NCI-H2107 (cell line): ENCODE results near the gene DOC2A.
"Not testable (repeated sequence)": the region's sequence is repeated elsewhere in the genome, so short reads cannot be mapped to it uniquely, and the experiment has no call there.

Source experiments
- DNase-seq: peaks from one replicate; lab custom pipeline; 2025; lab: John Stamatoyannopoulos, UW

DOC2A gene

DNA sequence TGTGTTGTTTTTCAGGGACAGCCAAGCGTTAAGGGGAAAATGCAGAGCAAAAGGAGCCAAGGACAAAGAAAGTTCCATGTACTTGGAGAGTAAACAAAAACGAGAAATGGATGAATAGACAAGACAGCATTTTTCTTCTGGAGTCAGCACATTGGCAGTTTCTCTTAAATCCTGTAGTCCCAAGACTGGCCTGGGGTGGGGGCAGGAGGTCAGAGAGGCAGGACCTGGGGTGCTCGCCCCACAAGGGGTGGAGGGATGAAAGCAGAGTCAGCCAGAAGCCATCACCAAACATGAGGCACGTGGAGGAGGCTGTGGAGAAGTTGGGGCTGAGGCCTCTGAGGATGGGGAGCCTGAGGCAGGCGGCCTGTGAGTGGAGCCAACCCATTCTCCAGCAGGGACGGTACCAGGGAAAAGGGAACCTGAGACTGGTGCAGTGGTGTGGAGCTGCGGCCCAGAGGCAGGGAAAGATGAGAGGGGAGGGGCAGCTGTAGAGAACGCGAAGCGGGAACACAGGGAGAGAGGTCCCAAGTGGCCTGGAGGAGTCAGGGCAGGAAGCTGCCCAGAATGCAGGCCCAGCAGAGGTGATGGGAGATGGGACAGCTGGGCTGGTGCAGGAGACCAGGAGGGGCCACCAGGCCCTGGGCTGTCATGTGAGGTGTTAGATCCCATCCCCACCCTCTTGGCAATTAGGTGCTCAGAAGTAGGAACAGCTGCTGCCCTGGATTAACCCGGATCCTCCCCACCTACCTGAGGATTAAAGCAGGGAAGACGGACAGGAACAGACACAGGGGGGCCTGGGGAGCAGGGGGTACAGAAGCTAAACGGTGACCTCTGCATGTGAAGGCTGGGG, 17.0 kb upstream of the DOC2A start:
- DNase-seq: no peak

DNA sequence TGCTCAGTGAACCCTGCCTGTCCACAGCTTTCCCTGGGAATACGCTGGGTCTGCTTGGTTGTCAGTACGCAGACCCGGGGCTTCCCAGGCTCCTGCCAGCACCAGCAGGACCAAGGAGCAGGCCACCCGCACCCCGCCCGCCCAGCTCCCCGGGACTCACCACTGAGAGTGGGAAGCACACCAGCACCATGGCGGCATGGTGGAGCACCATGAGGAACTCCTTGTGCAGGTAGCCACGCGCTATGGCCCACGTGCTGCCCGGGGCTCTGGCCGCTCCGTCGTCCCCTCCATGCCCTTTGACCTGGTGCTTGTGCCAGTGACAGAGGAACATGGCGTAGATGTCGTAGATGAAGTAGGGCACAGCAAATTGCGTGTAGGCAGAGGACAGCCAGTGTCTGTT, 15.6 kb upstream of the DOC2A start:
- no peak for DNase-seq

DNA sequence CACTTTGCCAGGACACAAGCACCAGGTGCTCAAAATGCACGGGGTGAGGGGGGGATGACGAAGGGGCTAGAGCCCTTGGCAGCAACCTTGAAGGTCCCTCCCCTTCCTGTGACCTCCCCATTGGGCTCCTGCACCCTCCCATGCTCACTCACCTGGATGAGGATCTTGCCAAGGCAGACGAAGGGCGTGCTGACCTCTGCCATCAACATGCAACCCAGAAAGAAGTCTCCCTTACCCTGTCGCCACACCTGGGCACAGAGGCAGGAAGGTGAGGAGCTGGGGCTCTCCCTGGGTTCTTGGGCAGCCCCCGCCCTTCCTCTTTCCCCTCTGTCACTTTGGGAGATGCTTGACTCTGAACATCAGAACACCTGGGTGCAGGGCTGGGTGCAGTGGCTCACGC, 14.7 kb upstream of the DOC2A start:
- no peak for DNase-seq

DNA sequence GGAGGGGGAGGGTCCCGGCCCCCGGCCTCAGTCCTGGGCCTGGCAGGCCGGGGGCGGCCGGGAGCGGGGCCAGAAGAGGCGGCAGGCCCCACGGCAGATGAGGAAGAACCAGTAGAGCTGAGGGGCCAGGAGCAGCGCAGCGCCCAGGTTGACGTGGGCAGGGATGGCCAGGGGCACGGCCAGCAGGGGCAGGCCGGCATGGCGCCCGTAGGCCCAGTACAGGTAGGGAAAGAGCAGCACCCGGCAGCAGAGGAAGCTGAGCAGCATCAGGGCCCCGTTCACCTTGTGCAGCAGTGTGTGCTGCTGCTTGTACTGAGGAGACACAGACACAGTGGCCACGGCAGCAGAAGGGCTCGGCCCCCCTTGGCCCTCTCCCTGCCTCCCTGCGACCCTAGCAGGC, 14.3 kb upstream of the DOC2A start:
- DNase-seq: no peak

DNA sequence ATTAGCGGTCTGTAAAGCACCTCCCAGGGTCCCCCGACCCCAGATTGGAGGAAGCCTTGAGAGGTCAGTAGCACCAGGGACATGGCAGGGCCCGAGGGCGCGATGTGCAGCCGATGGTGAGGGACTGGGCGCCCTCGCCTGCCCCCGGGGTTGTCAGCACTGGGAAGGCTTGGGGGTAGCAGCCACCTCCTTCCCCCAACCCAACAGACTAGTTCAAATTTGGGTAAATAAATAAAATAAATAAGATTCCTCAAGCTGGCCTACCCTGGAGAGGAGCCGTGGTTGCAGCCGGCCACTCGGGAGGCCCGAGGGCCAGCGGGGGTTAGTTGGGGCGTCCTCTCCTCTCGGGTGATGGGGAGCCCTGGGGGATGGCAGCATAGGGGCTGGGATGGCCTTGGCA, 13.6 kb upstream of the DOC2A start:
- no peak for DNase-seq

DNA sequence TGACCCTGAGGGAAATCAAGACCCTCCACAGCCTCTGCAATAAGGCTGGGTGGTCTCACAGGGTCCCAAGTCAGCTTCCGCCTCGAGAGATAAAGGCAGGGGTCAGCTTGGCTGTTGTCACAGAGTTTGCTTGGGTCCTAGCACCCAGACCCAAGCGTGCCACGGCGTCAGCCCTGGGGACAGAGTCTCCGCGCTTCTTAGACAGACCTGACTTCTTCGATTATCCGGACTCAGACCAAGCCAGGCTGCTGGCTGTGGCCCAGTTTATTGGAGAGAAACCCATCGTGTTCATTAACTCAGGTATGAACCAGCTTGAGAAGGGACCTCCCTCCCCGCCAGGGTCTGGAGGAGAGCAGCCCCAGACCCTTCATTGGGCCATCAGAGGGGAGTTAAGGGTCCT, 12.8 kb upstream of the DOC2A start:
- DNase-seq: no peak

DNA sequence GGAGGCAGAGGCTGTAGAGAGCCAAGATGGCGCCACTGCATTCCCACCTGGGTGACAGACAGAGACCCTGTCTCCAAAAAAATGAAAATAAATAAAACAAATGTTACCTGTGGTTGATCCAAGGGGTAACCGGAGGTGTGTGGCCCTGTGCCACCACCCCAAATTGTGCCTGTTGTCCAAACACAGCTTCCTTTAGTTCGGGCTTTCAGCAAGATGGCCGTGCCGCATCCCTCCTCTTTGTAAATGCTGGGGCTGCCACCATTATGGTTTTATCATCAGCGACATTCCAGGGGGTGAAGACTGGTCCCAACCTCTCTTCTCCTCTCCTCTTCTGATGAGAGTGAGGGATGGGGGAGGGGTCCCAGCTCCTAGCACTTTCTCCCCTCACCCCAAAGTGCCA, 12.1 kb upstream of the DOC2A start, which contains the start of gene C16orf92:
Gene C16orf92 (plus strand): TSS at position 312 of the 400 bp plus-strand sequence. CDS start 143 bp downstream, outside the sequence.
- DNase-seq: no peak

DNA sequence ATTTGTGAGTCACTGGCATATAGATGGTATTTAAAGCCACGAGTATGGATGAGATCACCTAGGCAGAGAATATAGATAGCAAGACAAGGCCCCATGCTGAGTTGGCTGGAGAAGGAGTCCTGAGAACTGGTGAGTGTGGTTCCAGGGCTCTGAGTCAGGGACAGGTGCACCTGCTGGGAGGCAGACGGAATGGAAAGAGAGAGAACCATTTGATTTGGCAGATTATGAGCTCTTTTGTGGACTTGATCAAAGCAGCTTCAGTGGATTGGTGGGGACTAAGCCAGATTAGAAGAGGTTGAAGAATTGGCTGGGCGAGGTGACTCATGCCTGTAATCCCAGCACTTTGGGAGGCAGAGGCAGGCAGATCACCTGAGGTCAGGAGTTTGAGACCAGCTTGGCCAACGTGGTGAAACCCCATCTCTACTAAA, 7.9 kb upstream of the DOC2A start:
- no peak for DNase-seq

DNA sequence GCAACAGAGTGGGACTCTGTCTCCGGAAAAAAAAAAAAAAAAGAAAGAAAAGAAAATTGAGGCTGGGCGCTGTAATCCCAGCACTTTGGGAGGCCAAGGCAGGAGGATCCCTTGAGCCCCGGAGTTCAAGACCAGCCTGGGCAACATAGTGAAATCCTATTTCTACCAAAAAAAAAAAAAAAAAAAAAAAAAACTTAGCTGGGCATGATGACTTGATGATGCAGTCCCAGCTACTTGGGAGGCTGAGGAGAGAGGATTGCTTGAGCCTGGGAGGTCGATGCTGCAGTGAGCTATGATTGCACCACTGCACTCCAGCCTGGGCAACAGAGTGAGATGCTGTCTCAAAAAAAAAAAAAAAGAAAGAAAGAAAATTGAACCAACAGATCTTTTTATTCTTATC, 7.1 kb upstream of the DOC2A start:
- DNase-seq: not testable (repeated sequence)

DNA sequence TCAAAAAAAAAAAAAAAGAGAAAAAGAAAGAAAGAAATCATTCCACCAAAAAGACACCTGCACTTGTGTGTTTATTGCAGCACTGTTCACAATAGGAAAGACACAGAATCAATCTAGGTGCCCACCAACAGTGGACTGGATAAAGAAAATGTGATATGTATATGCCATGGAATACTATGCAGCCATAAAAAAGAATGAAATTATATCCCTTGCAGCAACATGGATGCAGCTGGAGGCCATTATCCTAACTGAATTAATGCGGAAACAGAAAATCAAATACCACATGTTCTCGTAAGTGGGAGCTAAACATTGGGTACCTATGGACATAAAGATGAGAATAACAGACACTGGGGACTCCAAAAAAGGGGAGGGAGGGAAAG, 6.4 kb upstream of the DOC2A start:
- no peak for DNase-seq

DNA sequence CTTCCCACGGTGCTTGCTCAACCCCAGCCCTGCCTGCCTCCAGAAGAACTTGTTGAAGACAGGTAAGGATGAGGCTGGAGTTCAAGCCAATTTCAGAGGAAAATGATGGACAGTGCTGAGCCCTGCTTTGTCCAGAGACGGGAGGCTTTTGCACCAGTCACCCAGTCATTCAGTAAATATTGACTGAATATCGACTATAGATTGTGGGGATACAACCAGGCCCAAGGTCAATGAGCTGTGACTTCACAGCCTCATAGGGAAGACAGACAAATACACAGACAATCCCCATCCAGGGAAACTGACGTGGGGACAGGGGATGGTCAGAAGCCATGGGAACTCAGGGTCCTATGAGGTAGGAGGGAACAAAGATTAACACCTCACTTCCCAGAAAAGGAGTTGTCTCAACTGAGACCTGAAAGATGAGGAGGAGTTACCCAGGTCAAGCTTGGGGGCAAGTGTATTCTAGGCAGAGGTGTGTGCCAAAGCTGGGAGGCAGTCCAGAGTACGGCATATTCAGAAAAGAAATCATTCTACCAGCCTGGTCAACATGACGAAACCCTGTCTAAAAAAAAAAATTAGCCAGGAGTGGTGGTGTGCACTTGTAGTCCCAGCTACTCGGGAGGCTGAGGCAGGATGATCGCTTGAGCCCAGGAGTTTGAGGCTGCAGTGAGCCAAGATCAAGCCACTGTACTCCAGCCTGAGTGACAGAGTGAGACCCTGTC, 5.9 kb upstream of the DOC2A start:
- DNase-seq: no peak

DNA sequence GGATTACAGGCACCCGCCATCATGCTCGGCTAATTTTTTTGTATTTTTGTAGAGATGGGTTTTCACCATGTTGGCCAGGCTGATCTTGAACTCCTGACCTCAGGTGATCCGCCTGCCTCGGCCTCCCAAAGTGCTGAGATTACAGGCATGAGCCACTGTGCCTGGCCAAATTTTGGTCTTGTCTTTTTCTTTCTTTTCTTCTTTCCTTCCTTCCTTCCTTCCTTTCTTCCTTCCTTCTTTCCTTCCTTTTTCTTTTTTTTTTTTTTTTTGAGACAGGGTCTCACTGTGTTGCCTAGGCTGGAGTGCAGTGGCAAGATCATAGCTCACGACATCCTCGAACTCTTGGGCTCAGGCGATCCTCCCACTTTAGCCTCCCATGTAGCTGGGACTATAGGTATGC, 4.6 kb upstream of the DOC2A start:
- DNase-seq: not testable (repeated sequence)

DNA sequence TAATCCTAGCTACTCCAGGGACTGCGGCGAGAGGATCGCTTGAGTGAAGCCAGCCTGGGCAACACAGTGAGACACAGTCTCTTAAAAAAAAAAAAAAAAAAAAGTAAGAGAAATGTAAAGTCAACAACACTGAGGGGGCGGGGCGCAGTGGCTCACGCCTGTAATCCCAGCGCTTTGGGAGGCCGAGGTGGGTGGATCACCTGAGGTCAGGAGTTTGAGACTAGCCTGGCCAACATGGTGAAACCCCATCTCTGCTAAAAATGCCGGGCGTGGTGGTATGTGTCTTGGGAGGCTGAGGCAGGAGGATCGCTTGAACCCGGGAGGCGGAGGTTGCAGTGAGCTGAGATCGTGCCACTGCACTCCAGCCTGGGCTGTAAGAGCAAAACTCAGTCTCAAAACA, 1.8 kb upstream of the DOC2A start:
- not testable (repeated sequence) for DNase-seq

DNA sequence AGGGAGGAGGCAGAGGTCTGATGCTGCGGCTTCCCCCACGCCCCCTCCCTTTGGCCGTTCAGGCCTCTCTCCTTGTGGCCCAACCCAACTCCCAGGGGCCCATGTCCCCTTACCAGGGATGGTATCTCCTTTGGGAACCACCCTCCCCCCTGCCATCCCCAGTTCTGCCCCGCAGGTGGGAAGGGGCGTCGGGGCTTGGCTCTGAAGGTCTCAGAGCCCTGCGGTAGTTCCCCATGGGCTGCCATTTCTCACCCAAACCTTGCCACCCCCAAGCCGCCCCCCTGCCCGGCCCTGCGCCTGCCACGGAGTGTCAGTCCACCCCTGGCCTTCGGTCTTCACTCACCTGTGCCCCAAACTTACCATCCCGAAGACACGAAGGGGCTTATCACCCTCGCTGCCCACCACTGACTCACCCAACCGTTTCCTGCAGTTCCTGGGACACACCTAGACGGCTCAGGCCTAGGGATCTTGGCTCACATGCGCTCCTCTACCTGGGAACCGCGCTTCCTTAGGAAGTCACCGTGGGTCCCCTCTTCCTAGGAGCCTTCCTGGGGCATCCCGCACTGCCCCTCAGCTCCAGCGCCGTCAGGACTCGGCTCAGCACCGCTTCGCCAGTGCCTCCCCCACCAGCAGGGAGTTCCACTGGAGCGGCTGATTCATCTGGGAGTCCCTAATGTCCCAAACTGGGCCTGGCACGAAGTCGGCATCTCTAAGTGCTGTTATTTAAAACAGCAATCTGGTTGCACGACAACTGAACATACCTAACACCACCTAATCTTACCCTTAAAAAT, 1.1 kb upstream of the DOC2A start:
- DNase-seq: no peak

DNA sequence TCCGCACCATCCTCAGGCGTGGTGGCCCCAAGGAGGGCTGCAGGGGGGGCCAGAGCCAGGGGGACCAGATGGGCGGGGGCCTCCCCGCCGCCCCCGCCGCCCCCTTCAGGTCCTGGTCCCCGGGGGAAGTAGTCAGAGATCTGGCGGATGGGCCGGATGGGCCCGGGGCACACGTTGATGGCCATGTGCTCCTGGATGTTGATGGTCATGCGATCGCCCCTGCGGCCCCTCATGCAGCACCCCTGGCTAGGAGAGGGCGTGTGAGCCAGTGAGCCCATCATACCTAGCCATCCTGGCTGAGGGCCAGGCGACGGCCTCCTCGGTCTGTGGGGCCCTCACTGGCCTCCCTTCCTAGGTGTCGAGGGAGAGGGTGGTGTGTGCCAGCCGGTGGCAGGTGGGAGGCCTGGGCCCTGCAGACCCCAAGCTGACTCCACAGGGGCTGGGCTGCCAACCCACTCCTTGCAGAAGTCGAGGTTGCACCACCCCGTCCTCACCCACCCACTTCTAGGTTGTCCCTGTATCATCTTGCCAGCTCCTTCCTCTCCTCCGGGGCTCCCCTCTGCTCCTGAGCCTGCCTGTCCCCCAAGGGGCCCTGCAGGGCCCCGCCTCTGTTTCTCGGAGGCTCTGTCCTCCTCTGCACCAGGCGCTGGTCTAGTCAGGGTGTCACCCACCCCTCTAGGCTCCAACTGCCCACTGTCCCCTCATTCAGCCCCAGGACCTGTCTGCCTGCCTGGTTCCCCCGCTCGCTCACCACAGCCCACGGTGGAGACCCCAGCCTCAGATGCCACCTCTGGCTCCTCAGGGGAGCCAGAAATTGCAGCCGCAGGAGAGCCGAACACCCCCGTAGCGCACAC, 610 bp downstream of the DOC2A start:
- no peak for DNase-seq

DNA sequence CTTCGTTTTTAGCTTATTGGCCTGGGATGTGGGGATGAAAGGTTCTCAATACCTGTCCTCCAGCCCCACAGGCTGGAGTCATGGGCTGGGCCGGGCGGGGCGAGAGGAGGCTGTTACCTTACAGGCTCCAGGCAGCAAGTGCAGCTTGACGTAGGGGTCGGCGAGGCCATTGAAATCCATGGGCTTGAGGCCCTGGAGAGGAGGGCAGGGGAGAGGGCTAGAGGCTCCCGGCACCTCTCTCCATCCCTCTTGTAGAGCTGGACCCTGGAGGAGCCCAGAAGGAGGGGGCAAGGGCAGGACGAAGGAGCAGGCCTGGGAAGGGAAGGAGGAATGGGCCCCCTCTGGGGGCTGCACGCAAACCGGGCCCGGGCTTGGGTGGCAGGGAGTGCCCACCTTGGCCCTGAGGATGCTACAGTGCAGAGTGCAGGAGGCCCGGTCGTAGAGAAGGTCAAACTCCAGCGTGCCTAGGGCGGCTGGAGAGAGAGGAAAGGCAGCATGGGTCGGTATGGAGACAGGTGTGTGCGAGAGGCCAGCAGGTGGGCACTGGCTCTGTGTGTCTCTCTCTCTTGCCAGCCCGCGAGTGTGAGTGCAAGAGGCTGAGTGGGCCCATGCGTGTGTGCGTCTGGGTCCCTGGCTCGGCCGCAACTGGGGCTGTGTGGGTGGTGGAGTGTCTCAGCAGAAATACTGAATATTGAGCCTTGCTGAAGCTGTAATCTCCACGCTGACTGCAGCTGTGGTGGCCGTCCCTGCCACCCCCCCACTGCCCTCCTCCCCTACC, 1.6 kb downstream of the DOC2A start:
- no peak for DNase-seq

DNA sequence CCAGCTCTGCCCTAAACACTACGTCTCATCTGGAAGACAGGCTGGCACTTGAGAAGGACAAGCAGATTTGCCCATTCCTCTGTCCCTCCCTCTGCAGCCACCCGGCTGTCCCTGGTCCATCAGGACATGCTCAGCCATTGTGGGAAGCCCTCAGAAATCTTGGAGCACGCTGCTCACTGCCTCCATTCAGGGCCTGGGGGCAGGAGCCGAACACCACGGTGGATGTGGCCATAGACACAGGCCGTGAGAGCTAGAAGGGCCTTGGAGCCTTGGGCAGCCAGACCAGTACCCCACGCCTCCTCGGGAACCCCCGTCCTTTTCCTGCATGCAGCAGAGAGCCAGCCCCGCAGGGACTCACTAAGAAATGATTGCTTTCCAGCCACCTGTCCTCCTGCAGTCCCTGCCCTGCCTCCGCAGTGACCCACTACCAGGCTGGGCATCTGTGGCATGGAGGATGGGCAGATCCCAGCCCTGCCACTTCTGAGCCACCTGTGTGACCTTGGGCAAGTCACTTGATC, 3.4 kb downstream of the DOC2A start:
- DNase-seq: no peak

DNA sequence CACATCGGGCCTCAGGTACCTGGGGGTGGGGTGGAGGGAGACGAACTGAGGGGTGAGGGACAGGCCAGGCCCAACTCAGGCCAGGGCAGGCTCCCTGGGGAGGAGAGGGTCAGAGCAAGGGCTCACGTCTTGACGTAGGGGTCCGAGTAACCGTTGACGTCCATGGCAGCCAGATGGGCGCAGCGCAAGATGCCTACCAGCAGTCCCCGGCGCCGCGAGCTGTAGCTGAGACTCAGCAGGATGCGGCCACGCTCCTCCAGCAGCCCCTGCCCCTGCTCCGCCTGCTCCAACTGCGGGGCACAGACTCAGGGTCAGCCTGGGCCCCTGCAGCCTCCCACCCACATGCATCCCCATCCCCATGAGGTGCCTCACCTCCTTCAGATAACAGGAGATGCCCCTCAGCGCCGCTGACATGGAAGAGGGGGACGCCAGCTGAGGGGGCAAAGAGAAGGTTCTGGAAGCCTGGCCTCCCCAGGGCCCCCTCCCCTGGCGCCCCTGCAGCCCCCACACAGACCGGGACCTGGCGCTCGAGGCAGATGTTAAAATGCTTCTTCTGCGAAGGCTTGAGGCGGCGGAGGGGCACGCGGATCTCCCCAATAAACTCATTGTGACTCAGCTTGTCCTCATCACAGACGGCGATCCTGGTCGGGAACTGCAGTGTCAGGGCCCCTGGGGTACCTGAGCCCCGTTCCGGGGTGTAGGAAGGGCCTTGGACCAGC, 4.0 kb downstream of the DOC2A start:
- DNase-seq: no peak

DNA sequence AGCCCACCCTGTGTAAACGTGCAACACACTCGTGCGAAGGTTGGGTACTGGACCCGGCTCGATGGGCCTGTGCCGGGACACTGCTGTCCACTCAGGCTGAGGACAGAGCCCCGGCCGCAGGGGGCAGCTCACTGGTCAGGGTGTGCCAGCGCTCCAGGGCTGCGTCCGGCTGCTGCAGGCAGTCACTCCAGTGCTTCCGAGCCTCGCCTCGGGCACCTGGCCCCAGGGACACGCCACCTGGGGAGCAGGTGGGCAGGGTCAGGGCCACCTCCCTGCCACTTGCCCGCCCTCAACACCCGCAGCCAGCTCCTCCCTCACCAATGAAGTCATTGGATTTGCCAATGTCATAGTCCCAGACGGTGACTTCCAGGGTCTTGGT, 4.7 kb downstream of the DOC2A start:
- no peak for DNase-seq
